Measurements from ENCODE around the gene PM20D1.

The PM20D1 gene

DNA sequence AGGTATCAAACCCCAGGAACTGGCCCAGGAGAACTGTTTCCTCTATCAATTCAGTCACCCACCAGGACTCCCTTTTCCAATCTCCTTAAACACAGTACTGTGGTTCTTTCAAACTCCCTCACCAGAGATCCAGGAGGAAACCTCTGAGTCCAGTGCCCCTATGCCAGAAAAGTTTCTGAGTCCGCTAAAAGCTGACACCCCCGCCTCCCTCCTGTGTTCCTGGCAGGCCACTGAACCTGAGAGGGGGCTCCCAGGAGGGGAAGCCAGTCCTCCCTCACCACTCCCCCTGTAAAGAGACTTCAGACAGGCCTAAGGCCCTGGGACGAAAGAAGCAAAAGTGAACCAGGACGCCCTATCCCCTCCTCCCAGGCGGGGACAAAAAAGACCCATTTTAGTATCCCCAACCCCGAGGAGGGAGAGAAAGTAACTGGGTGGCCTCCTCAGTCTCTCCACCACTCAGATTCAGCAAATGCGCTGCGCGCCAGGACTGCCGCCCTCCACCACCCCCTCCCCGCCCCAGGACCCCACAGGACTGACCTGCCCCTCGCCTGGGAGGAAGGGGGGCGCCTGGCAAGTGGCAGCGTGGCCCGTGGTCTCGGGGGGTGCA is 37.6 kb downstream of the PM20D1 start:
- Mint-ChIP-seq H3K27ac (peak overlapping the region; percentile 87), H3K4me3 (peak overlapping the region; percentile 96), H3K36me3 (ENCODE audit: low read depth) (peaks cover 33% of the 10 kb centered on the region), H3K27me3 (ENCODE audit: low read depth, poor library complexity) (peaks cover 5% of the 10 kb centered on the region), H3K9me3 (no peaks in the 10 kb centered on the region), H3K4me1 (peaks cover 70% of the 10 kb centered on the region)
- TF ChIP-seq, protein P1, sequence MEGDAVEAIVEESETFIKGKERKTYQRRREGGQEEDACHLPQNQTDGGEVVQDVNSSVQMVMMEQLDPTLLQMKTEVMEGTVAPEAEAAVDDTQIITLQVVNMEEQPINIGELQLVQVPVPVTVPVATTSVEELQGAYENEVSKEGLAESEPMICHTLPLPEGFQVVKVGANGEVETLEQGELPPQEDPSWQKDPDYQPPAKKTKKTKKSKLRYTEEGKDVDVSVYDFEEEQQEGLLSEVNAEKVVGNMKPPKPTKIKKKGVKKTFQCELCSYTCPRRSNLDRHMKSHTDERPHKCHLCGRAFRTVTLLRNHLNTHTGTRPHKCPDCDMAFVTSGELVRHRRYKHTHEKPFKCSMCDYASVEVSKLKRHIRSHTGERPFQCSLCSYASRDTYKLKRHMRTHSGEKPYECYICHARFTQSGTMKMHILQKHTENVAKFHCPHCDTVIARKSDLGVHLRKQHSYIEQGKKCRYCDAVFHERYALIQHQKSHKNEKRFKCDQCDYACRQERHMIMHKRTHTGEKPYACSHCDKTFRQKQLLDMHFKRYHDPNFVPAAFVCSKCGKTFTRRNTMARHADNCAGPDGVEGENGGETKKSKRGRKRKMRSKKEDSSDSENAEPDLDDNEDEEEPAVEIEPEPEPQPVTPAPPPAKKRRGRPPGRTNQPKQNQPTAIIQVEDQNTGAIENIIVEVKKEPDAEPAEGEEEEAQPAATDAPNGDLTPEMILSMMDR (IDR thresholded peaks at IDR 0.05), result no peak
- no peak for DNase-seq

DNA sequence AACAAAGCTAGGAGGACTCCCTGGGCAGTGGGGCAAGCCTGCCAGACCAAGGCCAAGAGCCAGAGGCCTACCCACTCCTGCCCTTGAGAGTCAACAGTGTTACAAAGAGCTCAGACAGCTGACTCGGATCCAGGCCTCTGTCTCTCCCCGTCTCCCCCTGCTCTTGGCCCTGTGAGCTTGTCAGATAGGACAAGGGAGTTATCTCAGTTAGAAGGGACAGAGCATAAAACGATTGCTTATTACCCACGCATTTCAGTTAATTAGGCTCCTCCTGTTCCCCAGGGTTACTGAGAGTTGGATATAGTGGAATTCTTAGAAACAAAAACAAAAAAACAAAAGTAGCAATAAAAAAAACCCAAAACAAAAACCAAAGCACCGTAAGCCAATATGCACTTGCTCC is 38.3 kb downstream of the PM20D1 start:
- Mint-ChIP-seq H3K9me3 (no peaks in the 10 kb centered on the region), H3K27ac (no peak overlapping the region), H3K27me3 (ENCODE audit: low read depth, poor library complexity) (peaks cover 5% of the 10 kb centered on the region), H3K36me3 (ENCODE audit: low read depth) (peaks cover 36% of the 10 kb centered on the region), H3K4me1 (peaks cover 67% of the 10 kb centered on the region), H3K4me3 (peak overlapping the region; percentile 96)
- TF ChIP-seq, protein P1 (IDR thresholded peaks at IDR 0.05), result no peak
- DNase-seq, result no peak

DNA sequence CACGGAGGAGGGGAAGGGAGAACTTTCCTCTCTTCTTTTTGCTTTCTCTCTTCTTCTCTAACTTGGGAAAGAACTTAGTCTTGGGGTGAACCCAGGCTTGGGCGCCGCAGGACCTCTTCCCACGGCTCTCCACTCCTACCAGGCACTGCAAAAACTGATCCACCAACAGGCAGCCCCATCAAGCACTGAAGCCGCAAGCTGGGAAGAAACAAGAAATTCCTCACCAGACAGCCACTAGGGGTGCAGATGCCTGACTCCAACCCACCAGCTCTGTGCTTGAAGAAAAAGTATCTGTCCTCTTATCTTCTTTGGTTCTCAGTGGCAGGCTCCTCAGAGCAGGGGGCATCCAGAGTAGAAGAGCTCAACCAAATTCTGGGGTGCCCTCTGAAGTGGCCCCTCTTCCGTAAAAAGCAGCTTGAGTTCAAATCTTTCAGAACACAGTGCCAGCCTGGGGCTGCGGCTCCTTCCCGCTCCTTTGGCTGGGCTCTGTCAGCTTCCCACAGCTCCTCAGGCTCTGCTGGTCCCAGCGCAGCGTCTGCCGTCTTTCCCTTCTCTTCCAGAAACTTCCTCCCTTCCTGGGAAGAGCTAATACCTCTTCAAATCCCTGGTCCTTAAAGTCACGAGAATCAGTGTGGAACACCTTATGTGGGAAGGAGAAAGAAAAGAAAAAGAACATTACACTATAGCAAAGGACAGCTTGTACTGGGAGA is 39.3 kb downstream of the PM20D1 start:
- TF ChIP-seq, protein P1 (IDR thresholded peaks at IDR 0.05), result no peak
- no peak overlapping the region for H3K27ac Mint-ChIP-seq
- peaks cover 36% of the 10 kb centered on the region for H3K36me3 Mint-ChIP-seq (ENCODE audit: low read depth)
- DNase-seq, result no peak
- H3K9me3 Mint-ChIP-seq, result no peaks in the 10 kb centered on the region
- H3K4me1 Mint-ChIP-seq, result peaks cover 73% of the 10 kb centered on the region
- H3K27me3 Mint-ChIP-seq (ENCODE audit: low read depth, poor library complexity), result peaks cover 5% of the 10 kb centered on the region
- H3K4me3 Mint-ChIP-seq, result no peak overlapping the region

DNA sequence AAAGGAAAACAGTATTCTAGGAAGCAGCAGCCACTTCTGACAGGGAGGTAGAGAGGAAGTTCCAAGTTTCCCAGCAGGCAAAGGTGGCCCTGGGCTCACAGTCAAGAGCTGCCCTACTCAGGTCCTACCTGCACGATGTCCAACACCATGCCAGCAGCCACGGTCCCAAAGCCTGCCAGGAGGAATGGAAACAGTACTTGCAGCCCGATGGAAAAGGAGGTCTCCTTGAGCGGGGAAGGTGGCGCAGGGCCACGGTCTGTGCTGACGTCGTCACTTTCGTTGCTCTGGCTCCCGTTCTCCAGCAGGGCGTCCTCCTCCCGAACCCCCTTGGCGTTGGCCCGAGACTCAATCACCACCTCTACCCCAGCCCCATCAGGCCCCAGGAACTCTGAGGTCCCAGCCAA is 40.0 kb downstream of the PM20D1 start:
- peaks cover 77% of the 10 kb centered on the region for H3K4me1 Mint-ChIP-seq
- peaks cover 36% of the 10 kb centered on the region for H3K36me3 Mint-ChIP-seq (ENCODE audit: low read depth)
- no peak overlapping the region for H3K4me3 Mint-ChIP-seq
- no peak for DNase-seq
- peaks cover 5% of the 10 kb centered on the region for H3K27me3 Mint-ChIP-seq (ENCODE audit: low read depth, poor library complexity)
- no peaks in the 10 kb centered on the region for H3K9me3 Mint-ChIP-seq
- H3K27ac Mint-ChIP-seq, result no peak overlapping the region
- TF ChIP-seq, protein P1 (IDR thresholded peaks at IDR 0.05), result no peak

DNA sequence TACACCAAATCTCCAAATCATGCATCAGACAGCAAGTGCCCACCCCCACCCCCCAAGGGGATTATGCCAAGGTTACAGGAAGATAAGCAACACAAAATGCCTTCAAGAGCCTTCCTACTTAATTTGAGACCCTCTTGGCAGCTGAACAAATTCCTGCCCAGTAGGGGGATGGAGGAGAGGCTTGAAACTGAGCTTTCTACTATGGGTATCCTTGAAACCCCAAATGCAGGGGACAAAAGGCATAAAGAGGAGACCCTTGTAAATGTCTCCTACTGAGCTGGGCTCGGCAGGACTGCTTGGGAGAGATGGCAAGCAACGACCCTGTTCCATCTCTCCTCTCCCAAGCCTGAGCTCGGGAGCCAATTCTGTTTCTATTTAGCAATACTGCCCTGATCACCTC is 40.5 kb downstream of the PM20D1 start:
- TF ChIP-seq, protein P1 (IDR thresholded peaks at IDR 0.05), result no peak
- no peak for DNase-seq
- H3K9me3 Mint-ChIP-seq, result no peaks in the 10 kb centered on the region
- H3K4me3 Mint-ChIP-seq, result peak overlapping the region; percentile 39
- H3K36me3 Mint-ChIP-seq (ENCODE audit: low read depth), result peaks cover 36% of the 10 kb centered on the region
- no peaks in the 10 kb centered on the region for H3K27me3 Mint-ChIP-seq (ENCODE audit: low read depth, poor library complexity)
- H3K27ac Mint-ChIP-seq, result no peak overlapping the region
- H3K4me1 Mint-ChIP-seq, result peaks cover 72% of the 10 kb centered on the region
